HepG2 (cell line): ENCODE results near the gene RILPL1. TPM values are rescaled to one million over a fixed set of nuclear protein-coding genes. Genes with fewer than 3 reads are reported as not detected.

ENCODE experiments used
- ATM ChIP-seq: fragments of 450-650 bp; IDR thresholded peaks from 2 replicates; pipeline ENCODE4 v1.7.1; 2017; ENCODE audit warnings: mild to moderate bottlenecking, borderline replicate concordance
- BCL6 ChIP-seq: IDR thresholded peaks from 2 replicates; pipeline ENCODE4 v1.6.1; 2016; ENCODE audit warnings: missing genetic modification reagents, missing compliant biosample characterization
- CAMTA2 ChIP-seq: sonication (generic); formaldehyde crosslinking; IDR thresholded peaks from 2 replicates; pipeline ENCODE4 v1.4.0; 2020; ENCODE audit warnings: mild to moderate bottlenecking, missing genetic modification reagents, borderline replicate concordance
- CSRNP2 ChIP-seq: sonication (generic); formaldehyde crosslinking; conservative IDR thresholded peaks from 2 replicates; pipeline ENCODE4 v1.8.0; 2022; ENCODE audit warnings: low read depth, missing genetic modification reagents
- GPN1 ChIP-seq: sonication (generic); formaldehyde crosslinking; IDR thresholded peaks from 2 replicates; pipeline ENCODE4 v1.5.1; 2020; ENCODE audit warnings: missing genetic modification reagents, borderline replicate concordance
- KDM5B ChIP-seq: sonication (generic); formaldehyde crosslinking; IDR thresholded peaks from 2 replicates; pipeline ENCODE4 v1.4.0; 2020; ENCODE audit warnings: missing genetic modification reagents, mild to moderate bottlenecking, borderline replicate concordance
- KMT2A ChIP-seq: sonication (generic); formaldehyde crosslinking; IDR thresholded peaks from 2 replicates; pipeline ENCODE4 v1.4.0; 2020; ENCODE audit warnings: missing genetic modification reagents
- MZF1 ChIP-seq: sonication (generic); formaldehyde crosslinking; IDR thresholded peaks from 2 replicates; pipeline ENCODE4 v1.8.1; 2023; ENCODE audit warnings: mild to moderate bottlenecking, missing genetic modification reagents, borderline replicate concordance
- SMC3 ChIP-seq: IDR thresholded peaks from 2 replicates; pipeline ENCODE4 v1.6.1; 2011; ENCODE audit warnings: low read length, improper control_type of control experiment
- THYN1 ChIP-seq: sonication (generic); formaldehyde crosslinking; IDR thresholded peaks from 2 replicates; pipeline ENCODE4 v1.8.1; 2023; ENCODE audit warnings: low read depth, mild to moderate bottlenecking, moderate library complexity, missing genetic modification reagents, borderline replicate concordance
- ZEB1 ChIP-seq: IDR thresholded peaks from 2 replicates; pipeline ENCODE4 v1.6.1; 2012; ENCODE audit warnings: mild to moderate bottlenecking, low read depth, inconsistent platforms; ENCODE audit not compliant: insufficient replicate concordance
- ZNF143 ChIP-seq: sonication (generic); formaldehyde crosslinking; IDR thresholded peaks from 2 replicates; pipeline ENCODE4 v1.4.0; 2020; ENCODE audit warnings: missing genetic modification reagents
- ZNF33A ChIP-seq: sonication (generic); formaldehyde crosslinking; IDR thresholded peaks from 2 replicates; pipeline ENCODE4 v1.5.1; 2020; ENCODE audit warnings: missing genetic modification reagents, mild to moderate bottlenecking, moderate library complexity, borderline replicate concordance
- ZNF407 ChIP-seq: sonication (generic); formaldehyde crosslinking; IDR thresholded peaks from one replicate; pipeline ENCODE4 v1.5.1; 2020; ENCODE audit warnings: mild to moderate bottlenecking, missing genetic modification reagents; ENCODE audit errors: not compliant biosample characterization
- ZNF569 ChIP-seq: sonication (generic); formaldehyde crosslinking; IDR thresholded peaks from 2 replicates; pipeline ENCODE4 v1.5.0; 2020; ENCODE audit warnings: mild to moderate bottlenecking, missing genetic modification reagents, moderate library complexity, borderline replicate concordance
- ZNF570 ChIP-seq: sonication (generic); formaldehyde crosslinking; IDR thresholded peaks from 2 replicates; pipeline ENCODE4 v1.4.0; 2020; ENCODE audit warnings: mild to moderate bottlenecking, missing genetic modification reagents, borderline replicate concordance
- polyA plus RNA-seq, 8 experiments: library from polyadenylated mRNA; depleted of rRNA in 3 of 8; stranded (reverse) in 7 of 8; unstranded in 1 of 8; fragments of >200 nt; fragmentation: Illumina TruSeq in 4 of 8; extraction: Trizol in 4 of 8; gene quantifications; 2 replicates each; pipeline versions ENCODE4 v1.2.1 to v1.2.3, GENCODE V29; 2011 to 2016; ENCODE audit warnings: low read depth in 4 of 8, missing spikeins in 1 of 8, mixed read lengths in 1 of 8; ENCODE audit not compliant: insufficient read depth in 1 of 8
- total RNA-seq, 5 experiments: library from RNA; depleted of rRNA; stranded (reverse); fragments of >200 nt; fragmentation: Illumina TruSeq; extraction: Trizol; gene quantifications; 2 replicates each; pipeline ENCODE4 v1.2.3, GENCODE V29; 2016; ENCODE audit warnings: low read depth in 1 of 5
- TF ChIP-seq, protein P1 (sequence below): sonication (generic); formaldehyde crosslinking; IDR thresholded peaks from 2 replicates; pipeline ENCODE4 v1.5.1; 2020; ENCODE audit warnings: missing genetic modification reagents, mild to moderate bottlenecking, borderline replicate concordance

RILPL1 gene
- total and polyA plus RNA-seq, 2 of the 13 experiments (the other 11 are each of a cell fraction or from before 2014, with no cell fraction given), result 5.8 to 28.4 TPM

GRCh38 chr12:123457980-123458779, 75.3 kb downstream of the RILPL1 start, which contains the start of gene SNRNP35 (continued):
- TF ChIP-seq ATM (no peak), GPN1 (CRISPR knock-in tag) (0 out of 2 replicates have a peak, but pooled peaks have one; percentile 75), SMC3 (no peak), ZNF143 (CRISPR knock-in tag) (peak; percentile 26; the same call in 1 of the 2 replicates), BCL6 (CRISPR knock-in tag) (peak; percentile 51), MZF1 (CRISPR knock-in tag) (no peak), ZNF569 (CRISPR knock-in tag) (no peak; the same call in 1 of the 2 replicates), CSRNP2 (no peak), ZNF407 (no peak), CAMTA2 (no peak), KDM5B (CRISPR knock-in tag) (peak; percentile 69; the same call in 1 of the 2 replicates), THYN1 (no peak), ZNF570 (CRISPR knock-in tag) (no peak), ZNF33A (CRISPR knock-in tag) (0 out of 2 replicates have a peak, but pooled peaks have one; percentile 42), ZEB1 (no peak), KMT2A (CRISPR knock-in tag) (peak; percentile 67; the same call in 1 of the 2 replicates)
- TF ChIP-seq, protein P1, sequence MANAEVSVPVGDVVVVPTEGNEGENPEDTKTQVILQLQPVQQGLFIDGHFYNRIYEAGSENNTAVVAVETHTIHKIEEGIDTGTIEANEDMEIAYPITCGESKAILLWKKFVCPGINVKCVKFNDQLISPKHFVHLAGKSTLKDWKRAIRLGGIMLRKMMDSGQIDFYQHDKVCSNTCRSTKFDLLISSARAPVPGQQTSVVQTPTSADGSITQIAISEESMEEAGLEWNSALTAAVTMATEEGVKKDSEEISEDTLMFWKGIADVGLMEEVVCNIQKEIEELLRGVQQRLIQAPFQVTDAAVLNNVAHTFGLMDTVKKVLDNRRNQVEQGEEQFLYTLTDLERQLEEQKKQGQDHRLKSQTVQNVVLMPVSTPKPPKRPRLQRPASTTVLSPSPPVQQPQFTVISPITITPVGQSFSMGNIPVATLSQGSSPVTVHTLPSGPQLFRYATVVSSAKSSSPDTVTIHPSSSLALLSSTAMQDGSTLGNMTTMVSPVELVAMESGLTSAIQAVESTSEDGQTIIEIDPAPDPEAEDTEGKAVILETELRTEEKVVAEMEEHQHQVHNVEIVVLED, result peak; percentile 69
